Esophagus squamous epithelium (tissue), 5 donors: ENCODE results near the gene BCKDHB. TPM values are rescaled to one million over a fixed set of nuclear protein-coding genes. Genes with fewer than 3 reads are reported as not detected.
"Not testable (repeated sequence)": the region's sequence is repeated elsewhere in the genome, so short reads cannot be mapped to it uniquely, and the experiment has no call there.

ENCODE experiments used
- DNase-seq: peaks from one replicate; lab custom pipeline; 2025; lab: John Stamatoyannopoulos, UW
- H3K27ac ChIP-seq, 4 donors: fragments of 200-600 bp; sonication (generic); one replicate each; pipeline ENCODE4 v1.5.1; 2016 to 2019; ENCODE audit warnings: mild to moderate bottlenecking in 1 of 4
- H3K27me3 ChIP-seq, 4 donors: fragments of 200-600 bp; sonication (generic); 1 replicate in 3 of 4; 2 replicates in 1 of 4; pipeline versions ENCODE4 v1.5.1 to v1.6.0; 2017 to 2021; ENCODE audit warnings: antibody characterized with exemption in 1 of 4
- H3K36me3 ChIP-seq, 3 donors: fragments of 200-600 bp; sonication (generic); one replicate each; pipeline ENCODE4 v1.5.1; 2016 to 2019
- H3K4me1 ChIP-seq, 3 donors: fragments of 200-600 bp; sonication (generic); one replicate each; pipeline ENCODE4 v1.5.1; 2017 to 2019
- H3K4me3 ChIP-seq, 4 donors: fragments of 200-600 bp; sonication (generic); 1 replicate in 3 of 4; 2 replicates in 1 of 4; pipeline ENCODE4 v1.5.1; 2016 to 2019; ENCODE audit warnings: mild to moderate bottlenecking in 2 of 4, moderate library complexity in 1 of 4
- H3K9me3 ChIP-seq, 3 donors: fragments of 200-600 bp; sonication (generic); one replicate each; pipeline ENCODE4 v1.5.1; 2016 to 2019
- POLR2A ChIP-seq, 4 donors: fragments of 450-650 bp; IDR thresholded peaks; one replicate each; pipeline ENCODE4 v1.6.1; 2017; ENCODE audit warnings: antibody characterized with exemption in 4 of 4, mild to moderate bottlenecking in 4 of 4, moderate library complexity in 3 of 4
- WGBS, 2 donors: methylation state at CpG; one replicate each; pipeline ENCODE4 v1.1.5; 2018; 5-methylcytosine and 5-hydroxymethylcytosine counted together
- intact Hi-C: fragments of 100-400 bp; cut with DNase I; formaldehyde crosslinking; loops from one replicate; pipeline ENCODE4 v1.15.0; 2022
- total RNA-seq, 4 donors: library from RNA; depleted of rRNA; stranded (reverse); fragments of >200 nt; gene quantifications; one replicate each; pipeline ENCODE4 v1.1.0, GENCODE V29; 2016
- TF ChIP-seq, protein P1 (sequence below), 6 experiments: fragments of 450-650 bp in 4 of 6; fragments of 200-600 bp in 2 of 6; sonication (generic) in 2 of 6; IDR thresholded peaks; one replicate each; pipeline ENCODE4 v1.5.1; 2016 to 2019; ENCODE audit warnings: antibody characterized with exemption in 6 of 6, mild to moderate bottlenecking in 4 of 6, moderate library complexity in 4 of 6
- donor health status: DM: yes; HTN: yes; CAD: no.

Gene BCKDHB
- total RNA-seq, 4 donors from 2014 or later, result 7.6 to 15.8 (median 9.0) TPM

GRCh38 chr6:80287112-80287511, 180.6 kb downstream of the BCKDHB start:
- no peaks in the 10 kb centered on the region for H3K9me3 ChIP-seq
- no peaks in the 10 kb centered on the region for H3K36me3 ChIP-seq
- no peak overlapping the region for H3K4me3 ChIP-seq
- TF ChIP-seq POLR2A (IDR thresholded peaks at IDR 0.05), result no peak
- TF ChIP-seq, protein P1, sequence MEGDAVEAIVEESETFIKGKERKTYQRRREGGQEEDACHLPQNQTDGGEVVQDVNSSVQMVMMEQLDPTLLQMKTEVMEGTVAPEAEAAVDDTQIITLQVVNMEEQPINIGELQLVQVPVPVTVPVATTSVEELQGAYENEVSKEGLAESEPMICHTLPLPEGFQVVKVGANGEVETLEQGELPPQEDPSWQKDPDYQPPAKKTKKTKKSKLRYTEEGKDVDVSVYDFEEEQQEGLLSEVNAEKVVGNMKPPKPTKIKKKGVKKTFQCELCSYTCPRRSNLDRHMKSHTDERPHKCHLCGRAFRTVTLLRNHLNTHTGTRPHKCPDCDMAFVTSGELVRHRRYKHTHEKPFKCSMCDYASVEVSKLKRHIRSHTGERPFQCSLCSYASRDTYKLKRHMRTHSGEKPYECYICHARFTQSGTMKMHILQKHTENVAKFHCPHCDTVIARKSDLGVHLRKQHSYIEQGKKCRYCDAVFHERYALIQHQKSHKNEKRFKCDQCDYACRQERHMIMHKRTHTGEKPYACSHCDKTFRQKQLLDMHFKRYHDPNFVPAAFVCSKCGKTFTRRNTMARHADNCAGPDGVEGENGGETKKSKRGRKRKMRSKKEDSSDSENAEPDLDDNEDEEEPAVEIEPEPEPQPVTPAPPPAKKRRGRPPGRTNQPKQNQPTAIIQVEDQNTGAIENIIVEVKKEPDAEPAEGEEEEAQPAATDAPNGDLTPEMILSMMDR (IDR thresholded peaks at IDR 0.05), result no peak
- no peak overlapping the region for H3K27ac ChIP-seq
- DNase-seq, result no peak
- H3K4me1 ChIP-seq, result no peaks in the 10 kb centered on the region
- intact Hi-C loops, result no loop called here
- H3K27me3 ChIP-seq, result no peaks in the 10 kb centered on the region

GRCh38 chr6:80287607-80288006, 181.1 kb downstream of the BCKDHB start:
- Histone ChIP-seq H3K36me3 (no peaks in the 10 kb centered on the region), H3K4me1 (no peaks in the 10 kb centered on the region), H3K27me3 (no peaks in the 10 kb centered on the region), H3K9me3 (no peaks in the 10 kb centered on the region), H3K4me3 (no peak overlapping the region), H3K27ac (no peak overlapping the region)
- no peak for TF ChIP-seq POLR2A (IDR thresholded peaks at IDR 0.05)
- TF ChIP-seq, protein P1 (IDR thresholded peaks at IDR 0.05), result no peak
- DNase-seq, result no peak
- WGBS, 2 donors, result 56 to 73% methylated on average over 3 of the region's 3 CpGs
- intact Hi-C loops, result no loop called here

DNA sequence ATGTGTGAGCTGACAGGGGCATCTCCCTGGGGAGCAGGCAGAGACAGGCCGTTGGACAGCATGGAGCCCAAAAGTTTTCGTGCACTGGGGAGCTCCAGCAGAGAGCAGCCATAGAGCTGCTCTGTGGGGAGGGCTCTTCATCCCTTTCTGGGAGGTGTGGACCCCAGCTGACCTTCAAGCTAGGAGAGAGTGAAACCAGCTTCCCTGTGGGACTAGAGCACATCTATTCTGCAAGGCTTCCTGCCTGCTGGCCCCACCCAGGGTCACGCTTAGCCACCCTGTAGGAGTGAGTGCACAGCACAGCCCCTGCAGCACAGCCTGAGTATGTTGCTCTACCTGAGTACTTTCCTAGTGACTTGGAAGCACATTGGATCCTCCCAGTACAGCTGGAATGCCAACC, 183.3 kb downstream of the BCKDHB start:
- DNase-seq, result no peak
- 42% methylated on average over 2 of the region's 3 CpGs; no CpG with 5 or more reads in 1 of the 2 donors for WGBS, 2 donors
- no peak overlapping the region for H3K27ac ChIP-seq
- intact Hi-C loops, result no loop called here
- no peaks in the 10 kb centered on the region for H3K27me3 ChIP-seq
- no peak overlapping the region for H3K4me3 ChIP-seq
- peaks cover 0 to 20% (median 4%) of the 10 kb centered on the region in 3 donors for H3K9me3 ChIP-seq
- no peaks in the 10 kb centered on the region for H3K4me1 ChIP-seq
- TF ChIP-seq POLR2A (IDR thresholded peaks at IDR 0.05), result no peak
- peaks cover 0 to 6% (median 0%) of the 10 kb centered on the region in 3 donors for H3K36me3 ChIP-seq

DNA sequence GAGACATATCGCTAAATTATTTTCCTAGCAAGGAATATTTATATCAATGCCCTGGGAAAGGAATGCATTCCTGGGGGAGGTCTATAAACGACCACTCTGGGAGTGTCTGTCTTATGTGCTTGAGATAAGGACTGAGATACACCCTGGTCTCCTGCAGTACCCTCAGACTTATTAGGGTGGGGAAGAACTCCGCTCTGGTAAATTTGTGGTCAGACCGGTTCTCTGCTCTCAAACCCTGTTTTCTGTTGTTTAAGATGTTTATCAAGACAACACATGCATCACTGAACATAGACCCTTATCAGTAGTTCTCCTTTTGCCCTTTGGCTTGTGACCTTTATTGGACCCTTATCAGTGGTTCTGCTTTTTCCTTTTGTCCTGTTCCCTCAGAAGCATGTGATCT, 188.1 kb downstream of the BCKDHB start:
- DNase-seq, H3K4me1 ChIP-seq, H3K36me3 ChIP-seq, H3K27ac ChIP-seq, H3K4me3 ChIP-seq, H3K27me3 ChIP-seq, intact Hi-C loops: not testable (repeated sequence)
- WGBS, 2 donors, result 71 to 93% methylated on average over 4 of the region's 4 CpGs
- peaks cover 0 to 26% (median 4%) of the 10 kb centered on the region in 3 donors for H3K9me3 ChIP-seq

DNA sequence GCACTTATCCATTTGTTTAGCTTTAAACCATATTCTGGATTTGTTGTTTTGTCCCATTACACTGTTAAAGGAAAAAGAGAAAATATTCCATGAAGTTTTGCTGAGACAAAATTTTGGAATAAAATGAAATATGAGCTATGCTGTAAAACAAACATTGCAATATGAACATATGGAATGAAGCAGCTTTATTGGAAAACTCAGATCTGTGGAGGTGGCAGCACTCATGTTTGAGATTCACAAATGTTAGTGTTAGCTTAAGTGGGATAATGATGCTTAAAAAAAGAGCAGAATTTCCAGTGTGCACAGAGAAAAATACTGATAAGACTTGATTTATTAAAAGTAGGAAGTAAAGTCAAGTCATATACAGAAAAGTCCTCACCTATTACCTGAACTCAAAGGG, 196.2 kb downstream of the BCKDHB start:
- H3K9me3 ChIP-seq, result no peaks in the 10 kb centered on the region
- intact Hi-C loops, result no loop called here
- H3K27ac ChIP-seq, result no peak overlapping the region
- H3K36me3 ChIP-seq, result no peaks in the 10 kb centered on the region
- DNase-seq, result no peak
- H3K4me3 ChIP-seq, result no peak overlapping the region
- no peaks in the 10 kb centered on the region for H3K4me1 ChIP-seq
- no peaks in the 10 kb centered on the region for H3K27me3 ChIP-seq
- TF ChIP-seq POLR2A (IDR thresholded peaks at IDR 0.05), result no peak
- TF ChIP-seq, protein P1 (IDR thresholded peaks at IDR 0.05), result no peak

DNA sequence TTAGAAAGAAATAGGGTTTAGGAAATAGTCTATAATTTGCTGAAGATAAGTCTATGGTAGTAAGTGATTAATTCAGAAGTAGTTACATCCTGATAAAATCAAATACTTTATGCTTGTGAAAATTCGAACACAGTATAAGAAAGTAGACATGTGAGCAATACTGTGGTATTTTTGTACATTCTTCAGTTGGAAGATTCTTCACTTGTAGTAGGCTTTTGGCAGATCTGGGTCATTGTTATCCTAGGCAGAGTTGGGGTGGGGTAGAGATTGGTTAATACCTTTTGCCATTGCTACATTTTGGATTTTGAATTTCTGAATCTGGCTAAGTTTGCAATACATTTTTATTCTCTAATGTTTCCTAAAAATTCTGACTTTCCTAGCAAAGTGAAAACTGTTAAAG, 197.5 kb downstream of the BCKDHB start:
- Histone ChIP-seq H3K4me1 (no peaks in the 10 kb centered on the region), H3K27ac (no peak overlapping the region), H3K27me3 (no peaks in the 10 kb centered on the region), H3K9me3 (no peaks in the 10 kb centered on the region), H3K36me3 (no peaks in the 10 kb centered on the region), H3K4me3 (no peak overlapping the region)
- TF ChIP-seq POLR2A (IDR thresholded peaks at IDR 0.05), result no peak
- TF ChIP-seq, protein P1 (IDR thresholded peaks at IDR 0.05), result no peak
- WGBS, 2 donors, result 0 to 42% methylated on average over 1 of the region's 1 CpG
- intact Hi-C loops, result no loop called here
- DNase-seq, result no peak
